Measurements from ENCODE around the gene HELB. TPM values are rescaled to one million over a fixed set of nuclear protein-coding genes. Genes with fewer than 3 reads are reported as not detected.

HELB gene
- total RNA-seq, 1 donor from 2014 or later, result 4.1 TPM

DNA sequence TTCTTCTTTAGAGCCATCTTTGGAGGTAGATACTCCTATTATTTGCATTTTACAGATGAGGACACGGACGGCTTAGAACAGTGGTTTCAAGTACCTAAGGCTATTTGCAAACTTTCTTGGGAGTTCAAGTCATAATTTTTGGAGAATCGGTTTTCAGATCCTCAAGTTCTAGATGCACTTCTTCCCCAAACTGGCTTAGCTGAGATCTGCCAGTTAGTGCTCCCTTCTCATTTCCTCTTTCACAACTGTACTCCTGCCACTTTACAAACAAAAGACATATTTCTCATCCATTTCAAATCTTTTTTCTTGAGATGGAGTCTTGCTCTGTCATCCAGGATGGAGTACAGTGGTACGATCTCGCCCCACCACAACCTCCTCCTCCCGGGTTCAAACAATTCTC is 77.3 kb downstream of the HELB start:
- Mint-ChIP-seq H3K27ac (ENCODE audit: unreplicated experiment) (no peak overlapping the region), H3K4me1 (ENCODE audit: low read depth, unreplicated experiment) (no peaks in the 10 kb centered on the region), H3K4me3 (ENCODE audit: unreplicated experiment) (no peak overlapping the region), H3K36me3 (ENCODE audit: low read depth, unreplicated experiment) (no peaks in the 10 kb centered on the region), H3K27me3 (ENCODE audit: low read depth, unreplicated experiment) (no peaks in the 10 kb centered on the region), H3K9me3 (ENCODE audit: unreplicated experiment) (no peaks in the 10 kb centered on the region)
- FAIRE-seq (no peak), DNase-seq (ENCODE audit: low read depth) (no peak)
- Histone ChIP-seq H2AFZ (ENCODE audit: low read depth, low read length) (no peak overlapping the region), H4K20me1 (ENCODE audit: insufficient read depth, low read length) (no peaks in the 10 kb centered on the region), H3K9me3 (ENCODE audit: insufficient read depth, low read depth, low read length) (no peaks in the 10 kb centered on the region), H3K9ac (ENCODE audit: low read length) (no peak overlapping the region), H3K27me3 (ENCODE audit: insufficient read depth, low read length) (no peaks in the 10 kb centered on the region), H3K4me3 (ENCODE audit: insufficient read depth, low read depth, low read length) (no peak overlapping the region), H3K27ac (ENCODE audit: low read depth, low read length) (no peak overlapping the region), H3K4me1 (ENCODE audit: insufficient read depth, low read length) (no peaks in the 10 kb centered on the region), H3K4me2 (ENCODE audit: low read length) (no peak overlapping the region), H3K36me3 (ENCODE audit: insufficient read depth, low read length) (no peaks in the 10 kb centered on the region), H3K79me2 (ENCODE audit: insufficient read depth, low read length) (no peaks in the 10 kb centered on the region)
- TF ChIP-seq, protein P1, sequence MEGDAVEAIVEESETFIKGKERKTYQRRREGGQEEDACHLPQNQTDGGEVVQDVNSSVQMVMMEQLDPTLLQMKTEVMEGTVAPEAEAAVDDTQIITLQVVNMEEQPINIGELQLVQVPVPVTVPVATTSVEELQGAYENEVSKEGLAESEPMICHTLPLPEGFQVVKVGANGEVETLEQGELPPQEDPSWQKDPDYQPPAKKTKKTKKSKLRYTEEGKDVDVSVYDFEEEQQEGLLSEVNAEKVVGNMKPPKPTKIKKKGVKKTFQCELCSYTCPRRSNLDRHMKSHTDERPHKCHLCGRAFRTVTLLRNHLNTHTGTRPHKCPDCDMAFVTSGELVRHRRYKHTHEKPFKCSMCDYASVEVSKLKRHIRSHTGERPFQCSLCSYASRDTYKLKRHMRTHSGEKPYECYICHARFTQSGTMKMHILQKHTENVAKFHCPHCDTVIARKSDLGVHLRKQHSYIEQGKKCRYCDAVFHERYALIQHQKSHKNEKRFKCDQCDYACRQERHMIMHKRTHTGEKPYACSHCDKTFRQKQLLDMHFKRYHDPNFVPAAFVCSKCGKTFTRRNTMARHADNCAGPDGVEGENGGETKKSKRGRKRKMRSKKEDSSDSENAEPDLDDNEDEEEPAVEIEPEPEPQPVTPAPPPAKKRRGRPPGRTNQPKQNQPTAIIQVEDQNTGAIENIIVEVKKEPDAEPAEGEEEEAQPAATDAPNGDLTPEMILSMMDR (IDR thresholded peaks at IDR 0.05; ENCODE audit: insufficient read depth, low read depth, low read length), result no peak
- no peak for TF ChIP-seq EZH2 (IDR thresholded peaks at IDR 0.05; ENCODE audit: insufficient read depth, low read length)

DNA sequence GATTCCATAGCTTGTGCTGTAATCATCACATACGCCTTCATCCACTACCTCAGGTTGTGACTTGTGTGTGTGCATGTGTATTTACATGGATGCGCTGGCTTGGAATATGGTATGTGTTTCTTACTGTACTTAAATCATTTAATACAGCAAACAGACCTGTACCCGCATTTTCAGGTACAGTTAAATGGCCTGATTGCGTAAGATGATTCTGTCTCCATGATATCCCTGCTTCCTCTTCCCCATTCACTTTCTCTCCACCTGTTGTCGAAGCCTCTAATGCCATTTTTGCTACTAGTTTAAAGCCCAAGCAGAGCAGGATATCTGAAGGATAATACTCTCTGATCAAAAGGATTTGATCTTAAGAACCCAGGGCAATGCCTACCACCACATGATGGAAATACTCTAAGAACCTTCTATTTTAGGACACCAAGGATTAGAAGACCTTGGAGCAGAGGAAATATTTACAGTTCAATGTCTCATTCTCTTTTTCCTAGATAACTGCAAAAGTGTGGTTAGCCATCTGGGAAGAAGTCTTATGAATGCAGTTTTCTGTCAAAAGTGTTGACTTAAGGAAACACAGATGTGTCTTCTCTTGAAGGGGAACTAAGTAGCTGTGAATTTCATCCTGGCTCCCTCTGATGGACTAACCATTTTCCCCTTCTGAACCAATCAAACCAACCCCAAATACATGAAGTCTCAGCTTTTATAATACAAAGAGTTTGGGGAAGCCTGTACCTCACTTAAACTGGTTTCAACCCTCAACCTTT is 78.7 kb downstream of the HELB start:
- H3K4me1 ChIP-seq (ENCODE audit: insufficient read depth, low read length), result no peaks in the 10 kb centered on the region
- H3K4me2 ChIP-seq (ENCODE audit: low read length), result no peak overlapping the region
- no peaks in the 10 kb centered on the region for H3K4me1 Mint-ChIP-seq (ENCODE audit: low read depth, unreplicated experiment)

More for the DNA sequence above, 78.7 kb downstream of the HELB start:
- Mint-ChIP-seq H3K36me3 (ENCODE audit: low read depth, unreplicated experiment) (no peaks in the 10 kb centered on the region), H3K27me3 (ENCODE audit: low read depth, unreplicated experiment) (no peaks in the 10 kb centered on the region), H3K4me3 (ENCODE audit: unreplicated experiment) (no peak overlapping the region), H3K27ac (ENCODE audit: unreplicated experiment) (no peak overlapping the region), H3K9me3 (ENCODE audit: unreplicated experiment) (no peaks in the 10 kb centered on the region)
- Histone ChIP-seq H3K4me3 (ENCODE audit: insufficient read depth, low read depth, low read length) (no peak overlapping the region), H3K27ac (ENCODE audit: low read depth, low read length) (no peak overlapping the region), H3K27me3 (ENCODE audit: insufficient read depth, low read length) (no peaks in the 10 kb centered on the region), H3K36me3 (ENCODE audit: insufficient read depth, low read length) (no peaks in the 10 kb centered on the region), H2AFZ (ENCODE audit: low read depth, low read length) (no peak overlapping the region), H3K9me3 (ENCODE audit: insufficient read depth, low read depth, low read length) (no peaks in the 10 kb centered on the region), H4K20me1 (ENCODE audit: insufficient read depth, low read length) (no peaks in the 10 kb centered on the region), H3K9ac (ENCODE audit: low read length) (no peak overlapping the region), H3K79me2 (ENCODE audit: insufficient read depth, low read length) (no peaks in the 10 kb centered on the region)
- FAIRE-seq (no peak), DNase-seq (ENCODE audit: low read depth) (no peak)
- TF ChIP-seq, protein P1 (IDR thresholded peaks at IDR 0.05; ENCODE audit: insufficient read depth, low read depth, low read length), result no peak
- TF ChIP-seq EZH2 (IDR thresholded peaks at IDR 0.05; ENCODE audit: insufficient read depth, low read length), result no peak
